PC-9 (cell line): Measurements from ENCODE around the gene GSTP1. TPM values are rescaled to one million over a fixed set of nuclear protein-coding genes. Genes with fewer than 3 reads are reported as not detected.
"Not testable (repeated sequence)": the region's sequence is repeated elsewhere in the genome, so short reads cannot be mapped to it uniquely, and the experiment has no call there.

Source experiments
- BruUV-seq: library from RNA; stranded (reverse); fragments of 400-500 nt; replicated peaks from 2 replicates; lab custom pipeline; 2021; lab: Mats Ljungman, UMichigan
- CTCF ChIA-PET: fragments of 300-600 bp; sonication (Branson Sonifier 250); formaldehyde crosslinking; loops from one replicate; lab custom pipeline; 2022; ENCODE audit warnings: antibody characterized with exemption; lab: Charles Lee
- POLR2A ChIA-PET: fragments of 300-600 bp; sonication (Branson Sonifier 250); formaldehyde crosslinking; loops from one replicate; lab custom pipeline; 2022; ENCODE audit warnings: antibody characterized with exemption; ENCODE audit not compliant: unreplicated experiment; lab: Charles Lee
- DNase-seq, 2 experiments: peaks; one replicate each; pipeline versions ENCODE4 v3.0.0 to v3.0.0-alpha.2; 2015 to 2022; ENCODE audit warnings: mixed read lengths in 1 of 2
- H2AFZ ChIP-seq: fragments of 200-600 bp; sonication (generic); 2 replicates; pipeline ENCODE4 v1.8.1; 2017; ENCODE audit warnings: antibody characterized with exemption
- H3F3A ChIP-seq: fragments of 200-600 bp; sonication (generic); 2 replicates; pipeline ENCODE4 v1.8.1; 2017; ENCODE audit warnings: antibody characterized with exemption, mild to moderate bottlenecking, low read depth; ENCODE audit not compliant: insufficient read depth
- H3K27ac ChIP-seq: fragments of 200-600 bp; sonication (generic); 2 replicates; pipeline ENCODE4 v1.6.1; 2016; ENCODE audit warnings: mixed run types
- H3K27me3 ChIP-seq: fragments of 200-600 bp; sonication (generic); 2 replicates; pipeline ENCODE4 v1.6.1; 2016; ENCODE audit warnings: low read depth, mixed run types; ENCODE audit not compliant: insufficient read depth
- H3K36me3 ChIP-seq: fragments of 200-600 bp; sonication (generic); 2 replicates; pipeline ENCODE4 v1.6.1; 2016; ENCODE audit warnings: low read depth, mixed run types
- H3K4me1 ChIP-seq: fragments of 200-600 bp; sonication (generic); replicated peaks from 2 replicates; pipeline ENCODE4 v1.6.1; 2016; ENCODE audit warnings: mixed run types; ENCODE audit not compliant: insufficient read depth
- H3K4me2 ChIP-seq: fragments of 200-600 bp; sonication (generic); 2 replicates; pipeline ENCODE4 v1.6.1; 2017; ENCODE audit warnings: mixed run types
- H3K4me3 ChIP-seq: fragments of 200-600 bp; sonication (generic); 2 replicates; pipeline ENCODE4 v1.6.1; 2016; ENCODE audit warnings: mixed run types
- H3K79me2 ChIP-seq: fragments of 200-600 bp; sonication (generic); 2 replicates; pipeline ENCODE4 v1.6.1; 2017; ENCODE audit warnings: low read depth, mixed run types
- H3K9me2 ChIP-seq: fragments of 200-600 bp; sonication (generic); 2 replicates; pipeline ENCODE4 v1.8.1; 2017; ENCODE audit warnings: mild to moderate bottlenecking; ENCODE audit not compliant: insufficient read depth
- H3K9me3 ChIP-seq: fragments of 200-600 bp; sonication (generic); 2 replicates; pipeline ENCODE4 v1.8.1; 2016; ENCODE audit warnings: low read depth; ENCODE audit not compliant: insufficient read depth
- H4K20me1 ChIP-seq: fragments of 200-600 bp; sonication (generic); 2 replicates; pipeline ENCODE4 v1.8.1; 2017; ENCODE audit not compliant: insufficient read depth
- CTCF ChIP-seq: fragments of 200-600 bp; sonication (generic); conservative IDR thresholded peaks from 2 replicates; pipeline ENCODE4 v1.6.1; 2017; ENCODE audit warnings: mixed run types, antibody characterized with exemption, mild to moderate bottlenecking, moderate library complexity
- EZH2 ChIP-seq: fragments of 200-600 bp; sonication (generic); IDR thresholded peaks from 2 replicates; pipeline ENCODE4 v1.8.0; 2017; ENCODE audit warnings: antibody characterized with exemption, low read depth
- intact Hi-C: fragments of 100-400 bp; cut with micrococcal nuclease; formaldehyde crosslinking; loops from one replicate; pipeline ENCODE4 v1.10.0; 2022; ENCODE audit not compliant: unreplicated experiment
- total RNA-seq: library from RNA; stranded (reverse); gene quantifications from 2 replicates; pipeline ENCODE4 v1.2.3, GENCODE V29; 2021

Gene GSTP1
- total RNA-seq, 1 experiment from 2014 or later = 2,063 TPM

GRCh38 chr11:67545280-67545679 lies 38.3 kb upstream of the GSTP1 start:
- no TSS peak for BruUV-seq
- Histone ChIP-seq H4K20me1 (no peaks in the 10 kb centered on the region), H3K4me3 (no peak overlapping the region), H2AFZ (no peak overlapping the region), H3K79me2 (no peaks in the 10 kb centered on the region), H3K27ac (no peak overlapping the region), H3K9me2 (no peaks in the 10 kb centered on the region), H3K4me1 (0 out of 2 replicates have a peak, but pooled peaks cover 7% of the 10 kb centered on the region), H3K9me3 (no peaks in the 10 kb centered on the region), H3F3A (no peaks in the 10 kb centered on the region), H3K36me3 (no peaks in the 10 kb centered on the region), H3K4me2 (no peak overlapping the region), H3K27me3 (no peaks in the 10 kb centered on the region)
- DNase-seq = no peak
- no peak for TF ChIP-seq EZH2
- no peak for TF ChIP-seq CTCF
- intact Hi-C loops = no loop called here
- ChIA-PET POLR2A (interaction anchor here (0.5 kb wide), 1 partner anchor 31 kb away, joined by 10 read pairs; no protein-coding TSS in a partner anchor), CTCF (no interaction called here)

GRCh38 chr11:67548112-67548511 lies 35.5 kb upstream of the GSTP1 start:
- DNase-seq, H4K20me1 ChIP-seq, BruUV-seq, intact Hi-C loops, H3K27me3 ChIP-seq, H3K36me3 ChIP-seq, H3K79me2 ChIP-seq, H3K9me2 ChIP-seq, H3K4me2 ChIP-seq, CTCF ChIA-PET, POLR2A ChIA-PET, H2AFZ ChIP-seq, H3K4me3 ChIP-seq, H3K4me1 ChIP-seq, H3F3A ChIP-seq, H3K27ac ChIP-seq: not testable (repeated sequence)
- peaks cover 13% of the 10 kb centered on the region; the same call in 1 of the 2 replicates for H3K9me3 ChIP-seq

GRCh38 chr11:67548555-67549110 lies 35.0 kb upstream of the GSTP1 start:
- no peak for TF ChIP-seq EZH2
- no peak for TF ChIP-seq CTCF
- intact Hi-C loops = no loop called here
- no peaks in the 10 kb centered on the region for H3K9me2 ChIP-seq
- POLR2A ChIA-PET = no interaction called here
- no peak overlapping the region for H3K27ac ChIP-seq
- H3K4me3 ChIP-seq = no peak overlapping the region
- no peak for DNase-seq
- 0 out of 2 replicates have a peak, but pooled peaks cover 7% of the 10 kb centered on the region for H3K4me1 ChIP-seq
- no peaks in the 10 kb centered on the region for H4K20me1 ChIP-seq
- H3F3A ChIP-seq = no peaks in the 10 kb centered on the region
- H3K36me3 ChIP-seq = no peaks in the 10 kb centered on the region
- H2AFZ ChIP-seq = no peak overlapping the region
- H3K9me3 ChIP-seq = peaks cover 13% of the 10 kb centered on the region; the same call in 1 of the 2 replicates
- H3K79me2 ChIP-seq = no peaks in the 10 kb centered on the region
- no peak overlapping the region for H3K4me2 ChIP-seq
- no peaks in the 10 kb centered on the region for H3K27me3 ChIP-seq
- no TSS peak for BruUV-seq
- CTCF ChIA-PET = no interaction called here

- no peaks in the 10 kb centered on the region for H3F3A ChIP-seq
- no peak overlapping the region for H2AFZ ChIP-seq
- H3K27ac ChIP-seq = no peak overlapping the region
- H3K4me1 ChIP-seq = no peaks in the 10 kb centered on the region
- no peak for DNase-seq
- H3K36me3 ChIP-seq = no peaks in the 10 kb centered on the region
- no peaks in the 10 kb centered on the region for H4K20me1 ChIP-seq
- no peaks in the 10 kb centered on the region for H3K9me2 ChIP-seq
- H3K4me3 ChIP-seq = no peak overlapping the region
- peaks cover 13% of the 10 kb centered on the region; the same call in 1 of the 2 replicates for H3K9me3 ChIP-seq
- no peaks in the 10 kb centered on the region for H3K79me2 ChIP-seq
- intact Hi-C loops = no loop called here
- H3K27me3 ChIP-seq = no peaks in the 10 kb centered on the region
- TF ChIP-seq CTCF (no peak), EZH2 (no peak)
- ChIA-PET CTCF (no interaction called here), POLR2A (no interaction called here)
- no TSS peak for BruUV-seq
- H3K4me2 ChIP-seq = no peak overlapping the region
Measured at GRCh38 chr11:67551127-67551526, 32.5 kb upstream of the GSTP1 start.

GRCh38 chr11:67551697-67552096 lies 31.9 kb upstream of the GSTP1 start:
- H3K4me1 ChIP-seq, POLR2A ChIA-PET, H3K4me2 ChIP-seq, CTCF ChIA-PET, H3K27ac ChIP-seq, BruUV-seq, H3F3A ChIP-seq, intact Hi-C loops, H3K36me3 ChIP-seq, H2AFZ ChIP-seq, H3K9me2 ChIP-seq, DNase-seq, H3K79me2 ChIP-seq, H4K20me1 ChIP-seq, H3K4me3 ChIP-seq, H3K27me3 ChIP-seq: not testable (repeated sequence)
- H3K9me3 ChIP-seq = peaks cover 13% of the 10 kb centered on the region; the same call in 1 of the 2 replicates
